Smooth muscle cell (in vitro differentiated cells): ENCODE results near the gene ARHGEF10L. TPM values are rescaled to one million over a fixed set of nuclear protein-coding genes. Genes with fewer than 3 reads are reported as not detected.

Experiments
- DNase-seq: peaks from one replicate; lab custom pipeline; 2025; ENCODE audit not compliant: unreplicated experiment; lab: John Stamatoyannopoulos, UW
- H2AFZ ChIP-seq: fragments of 200-600 bp; sonication (generic); 2 replicates; pipeline ENCODE4 v1.6.0; 2016; ENCODE audit warnings: antibody characterized with exemption, low read depth, mild to moderate bottlenecking
- H3F3A ChIP-seq: fragments of 200-600 bp; sonication (generic); 2 replicates; pipeline ENCODE4 v1.6.0; 2017; ENCODE audit warnings: antibody characterized with exemption, low read depth
- H3K27ac ChIP-seq: fragments of 200-600 bp; sonication (generic); 2 replicates; pipeline ENCODE4 v1.5.1; 2016; ENCODE audit warnings: low read depth, mild to moderate bottlenecking
- H3K27me3 ChIP-seq: fragments of 200-600 bp; sonication (generic); 2 replicates; pipeline ENCODE4 v1.6.1; 2016; ENCODE audit warnings: low read depth, mild to moderate bottlenecking
- H3K36me3 ChIP-seq: fragments of 200-600 bp; sonication (generic); 2 replicates; pipeline ENCODE4 v1.5.1; 2016; ENCODE audit warnings: low read depth
- H3K4me1 ChIP-seq: fragments of 200-600 bp; sonication (generic); 2 replicates; pipeline ENCODE4 v1.5.1; 2016; ENCODE audit warnings: low read depth
- H3K4me2 ChIP-seq: fragments of 200-600 bp; sonication (generic); 2 replicates; pipeline ENCODE4 v1.6.0; 2016; ENCODE audit warnings: mild to moderate bottlenecking
- H3K4me3 ChIP-seq: fragments of 200-600 bp; sonication (generic); 2 replicates; pipeline ENCODE4 v1.5.1; 2016; ENCODE audit warnings: mild to moderate bottlenecking
- H3K79me2 ChIP-seq: fragments of 200-600 bp; sonication (generic); 2 replicates; pipeline ENCODE4 v1.6.0; 2016; ENCODE audit warnings: low read depth, mild to moderate bottlenecking
- H3K9ac ChIP-seq: fragments of 200-600 bp; sonication (generic); 2 replicates; pipeline ENCODE4 v1.6.0; 2016; ENCODE audit warnings: low read depth
- H3K9me3 ChIP-seq: fragments of 200-600 bp; sonication (generic); replicated peaks from 2 replicates; pipeline ENCODE4 v1.5.1; 2016; ENCODE audit warnings: low read depth
- H4K20me1 ChIP-seq: fragments of 200-600 bp; sonication (generic); 2 replicates; pipeline ENCODE4 v1.6.0; 2016; ENCODE audit warnings: low read depth
- CTCF ChIP-seq: fragments of 200-600 bp; sonication (generic); IDR thresholded peaks from 2 replicates; pipeline ENCODE4 v1.5.1; 2017; ENCODE audit warnings: borderline replicate concordance, mild to moderate bottlenecking, antibody characterized with exemption; ENCODE audit not compliant: insufficient read depth, poor library complexity, severe bottlenecking
- WGBS: methylation state at CpG from one replicate; pipeline ENCODE4 v1.1.7; 2016; ENCODE audit warnings: low lambda C conversion rate; 5-methylcytosine and 5-hydroxymethylcytosine counted together
- polyA plus RNA-seq: library from polyadenylated mRNA; unstranded; fragments of >200 nt; fragmentation: Nextera tagmentation; extraction: Ambion mirVana; gene quantifications from 2 replicates; pipeline ENCODE4 v1.2.1, GENCODE V29; 2016
- total RNA-seq: library from RNA; depleted of rRNA; stranded (reverse); fragments of >200 nt; gene quantifications from 2 replicates; pipeline ENCODE4 v1.2.3, GENCODE V29; 2014

Gene ARHGEF10L
- total and polyA plus RNA-seq, 2 experiments from 2014 or later: 6.6 to 13.7 TPM

DNA sequence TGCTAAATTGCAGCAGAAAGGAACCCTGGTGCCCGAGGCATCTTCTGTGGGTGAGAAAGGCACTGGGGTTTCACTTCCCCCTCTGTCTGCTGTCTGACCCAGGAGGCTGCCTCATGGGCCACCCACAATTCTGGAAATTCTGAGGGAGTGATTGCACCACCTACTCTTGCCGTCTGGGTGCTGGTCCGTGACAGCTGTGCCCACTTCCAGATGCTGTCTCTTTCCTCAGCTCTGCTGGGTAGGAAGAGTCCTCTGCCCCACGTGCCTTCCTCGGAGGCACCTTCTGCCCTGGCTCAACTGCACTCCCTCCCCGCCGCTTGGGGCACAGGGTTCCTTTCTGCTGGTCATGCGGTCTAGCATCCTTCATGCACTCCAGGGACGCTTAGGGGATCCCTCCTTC lies 96.3 kb downstream of the ARHGEF10L start:
- H3K9me3 ChIP-seq: no peaks in the 10 kb centered on the region
- no peak for DNase-seq
- no peak overlapping the region for H2AFZ ChIP-seq
- H3K27ac ChIP-seq: no peak overlapping the region
- no peak overlapping the region for H3K4me3 ChIP-seq
- no peak overlapping the region for H3K4me2 ChIP-seq
- H3K27me3 ChIP-seq: no peaks in the 10 kb centered on the region
- no peak overlapping the region for H3K9ac ChIP-seq
- no peak for TF ChIP-seq CTCF
- H3K36me3 ChIP-seq: no peaks in the 10 kb centered on the region
- H4K20me1 ChIP-seq: no peaks in the 10 kb centered on the region
- no peaks in the 10 kb centered on the region for H3K79me2 ChIP-seq
- WGBS: 92% methylated on average over 9 of the region's 9 CpGs
- H3K4me1 ChIP-seq: no peaks in the 10 kb centered on the region
- no peaks in the 10 kb centered on the region for H3F3A ChIP-seq

DNA sequence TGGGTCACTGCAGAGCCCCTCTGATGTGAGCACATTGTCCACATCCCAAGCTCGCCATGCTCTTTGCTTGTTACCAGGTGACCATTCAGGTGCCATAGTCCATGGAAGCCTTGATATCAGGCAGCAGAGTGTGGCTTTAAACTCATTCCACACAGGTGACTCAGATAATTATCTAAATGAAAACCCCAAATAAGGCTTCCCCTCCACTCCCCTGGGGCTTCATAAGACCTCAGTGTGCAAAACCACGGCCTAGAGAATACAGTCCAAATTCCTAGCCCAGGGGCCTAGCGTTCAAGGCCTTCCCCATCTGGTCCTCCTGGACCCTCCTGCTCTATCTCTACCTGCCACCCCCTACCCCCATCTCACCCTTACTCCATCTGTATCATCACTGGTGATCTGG lies 97.1 kb downstream of the ARHGEF10L start:
- Histone ChIP-seq H3F3A (no peaks in the 10 kb centered on the region), H2AFZ (no peak overlapping the region), H3K79me2 (no peaks in the 10 kb centered on the region), H3K36me3 (no peaks in the 10 kb centered on the region), H3K4me1 (no peaks in the 10 kb centered on the region), H4K20me1 (no peaks in the 10 kb centered on the region), H3K27ac (no peak overlapping the region), H3K27me3 (no peaks in the 10 kb centered on the region), H3K9me3 (no peaks in the 10 kb centered on the region), H3K9ac (no peak overlapping the region), H3K4me2 (no peak overlapping the region), H3K4me3 (no peak overlapping the region)
- no peak for DNase-seq
- no peak for TF ChIP-seq CTCF
- 86% methylated on average over 3 of the region's 3 CpGs for WGBS

DNA sequence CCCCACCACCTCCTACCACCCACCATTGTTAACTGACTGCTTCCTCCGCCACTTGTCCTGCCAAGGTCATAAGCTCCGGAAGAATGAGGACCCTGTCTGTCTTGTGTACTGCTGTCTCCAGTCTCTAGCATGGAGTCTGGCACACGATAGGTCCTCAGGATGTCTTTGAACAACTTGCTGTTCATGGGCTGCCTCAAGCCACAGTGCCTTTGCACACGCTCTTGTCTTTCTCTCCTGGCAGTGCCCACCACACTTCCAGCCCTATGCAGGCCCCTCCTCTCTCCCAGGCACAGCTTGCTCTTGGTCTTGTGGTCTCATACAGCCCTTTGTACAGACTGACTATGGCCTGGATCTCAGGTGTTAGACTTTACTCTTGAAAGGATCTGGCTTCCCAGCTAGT lies 97.6 kb downstream of the ARHGEF10L start:
- no peaks in the 10 kb centered on the region for H3K36me3 ChIP-seq
- DNase-seq: no peak
- no peak for TF ChIP-seq CTCF

GRCh38 chr1:17639703-17640340 lies 100.3 kb downstream of the ARHGEF10L start:
- Histone ChIP-seq H3K4me1 (no peaks in the 10 kb centered on the region), H4K20me1 (no peaks in the 10 kb centered on the region), H3K27ac (no peak overlapping the region), H3K9ac (no peak overlapping the region), H3K79me2 (no peaks in the 10 kb centered on the region), H3K4me2 (no peak overlapping the region), H2AFZ (no peak overlapping the region), H3K27me3 (no peaks in the 10 kb centered on the region), H3K9me3 (no peaks in the 10 kb centered on the region), H3K4me3 (no peak overlapping the region), H3K36me3 (no peaks in the 10 kb centered on the region), H3F3A (no peaks in the 10 kb centered on the region)
- WGBS: 99% methylated on average over 14 of the region's 14 CpGs
- no peak for TF ChIP-seq CTCF
- DNase-seq: no peak

More for the DNA sequence above, 97.6 kb downstream of the ARHGEF10L start:
- no peak overlapping the region for H2AFZ ChIP-seq
- 99% methylated on average over 4 of the region's 4 CpGs for WGBS
- no peak overlapping the region for H3K9ac ChIP-seq
- no peaks in the 10 kb centered on the region for H4K20me1 ChIP-seq
- no peaks in the 10 kb centered on the region for H3K9me3 ChIP-seq
- no peaks in the 10 kb centered on the region for H3K4me1 ChIP-seq
- H3K4me3 ChIP-seq: no peak overlapping the region
- H3K79me2 ChIP-seq: no peaks in the 10 kb centered on the region
- no peaks in the 10 kb centered on the region for H3K27me3 ChIP-seq
- no peak overlapping the region for H3K27ac ChIP-seq
- H3F3A ChIP-seq: no peaks in the 10 kb centered on the region
- no peak overlapping the region for H3K4me2 ChIP-seq
